IPS DF 6.9 (cell line): ENCODE measurements around the gene AASS.

ENCODE experiments used
- DNase-seq: peaks from one replicate; pipeline ENCODE4 v3.0.0-alpha.2; 2013; ENCODE audit warnings: low read depth, low spot score
- H3K27ac ChIP-seq: one replicate; pipeline ENCODE4 v1.5.1; 2013; ENCODE audit warnings: low read length, control low read depth
- H3K27me3 ChIP-seq: 2 replicates; pipeline ENCODE4 v1.6.1; 2013; ENCODE audit warnings: mild to moderate bottlenecking, low read length; ENCODE audit not compliant: control insufficient read depth, insufficient read depth
- H3K36me3 ChIP-seq: 2 replicates; pipeline ENCODE4 v1.6.1; 2013; ENCODE audit warnings: low read length; ENCODE audit not compliant: control insufficient read depth, insufficient read depth
- H3K4me1 ChIP-seq: 2 replicates; pipeline ENCODE4 v1.6.1; 2013; ENCODE audit warnings: low read length; ENCODE audit not compliant: control insufficient read depth, insufficient read depth
- H3K4me3 ChIP-seq: 2 replicates; pipeline ENCODE4 v1.5.1; 2013; ENCODE audit warnings: mild to moderate bottlenecking, low read length
- H3K9me3 ChIP-seq: 2 replicates; pipeline ENCODE4 v1.6.1; 2013; ENCODE audit warnings: low read length, inconsistent platforms; ENCODE audit not compliant: control insufficient read depth, insufficient read depth
- WGBS: extraction: QIAGEN DNeasy Blood & Tissue Kit; methylation state at CpG from one replicate; pipeline ENCODE4 v1.1.7; 2013; ENCODE audit warnings: mixed read lengths, missing lambda C conversion rate; ENCODE audit not compliant: insufficient read length, insufficient coverage; 5-methylcytosine and 5-hydroxymethylcytosine counted together

Gene AASS

DNA sequence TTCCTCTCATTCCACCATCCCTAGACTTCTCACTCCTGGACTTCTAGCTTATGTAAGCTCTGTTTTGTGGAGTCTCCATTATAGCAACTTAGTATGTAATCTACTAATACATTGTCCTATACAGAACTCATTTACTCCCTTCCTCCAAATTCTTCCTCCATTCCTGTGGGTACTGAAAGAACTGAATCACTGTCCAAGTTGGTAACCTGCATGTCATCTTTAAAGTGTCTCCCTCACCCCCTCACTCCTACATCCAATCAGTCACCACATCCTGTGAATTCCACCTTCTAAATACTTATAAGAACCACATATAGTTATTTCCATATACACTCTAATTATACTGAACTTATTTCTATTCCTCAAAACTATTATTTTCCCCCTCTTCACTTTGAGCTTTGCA is 20.3 kb downstream of the AASS start:
- Histone ChIP-seq H3K4me3 (no peak overlapping the region), H3K36me3 (peaks cover 21% of the 10 kb centered on the region; the same call in 1 of the 2 replicates), H3K27me3 (no peaks in the 10 kb centered on the region), H3K27ac (no peak overlapping the region), H3K4me1 (no peaks in the 10 kb centered on the region), H3K9me3 (no peaks in the 10 kb centered on the region)
- no peak for DNase-seq

DNA sequence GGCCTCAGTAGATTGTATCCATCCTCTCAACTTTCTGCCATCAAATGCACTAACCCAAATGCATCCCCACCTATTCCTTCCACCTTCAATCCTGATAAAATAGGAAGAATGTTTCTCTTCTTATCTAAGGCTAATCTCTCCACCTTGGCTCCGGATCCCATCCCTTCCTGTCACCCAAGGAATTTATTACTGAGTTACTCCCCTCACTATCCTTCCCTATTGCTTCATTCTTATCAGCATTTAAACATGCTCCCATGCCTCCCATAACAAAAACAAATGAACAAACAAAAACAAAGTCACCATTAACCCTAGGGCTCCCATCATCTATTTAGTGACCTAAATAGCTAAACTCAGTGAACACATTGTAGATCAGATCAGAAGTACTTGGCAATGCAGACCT is 25.3 kb downstream of the AASS start:
- WGBS, result no CpG with 5 or more reads among the region's 1 CpG
- H3K36me3 ChIP-seq, result peaks cover 31% of the 10 kb centered on the region; the same call in 1 of the 2 replicates

DNA sequence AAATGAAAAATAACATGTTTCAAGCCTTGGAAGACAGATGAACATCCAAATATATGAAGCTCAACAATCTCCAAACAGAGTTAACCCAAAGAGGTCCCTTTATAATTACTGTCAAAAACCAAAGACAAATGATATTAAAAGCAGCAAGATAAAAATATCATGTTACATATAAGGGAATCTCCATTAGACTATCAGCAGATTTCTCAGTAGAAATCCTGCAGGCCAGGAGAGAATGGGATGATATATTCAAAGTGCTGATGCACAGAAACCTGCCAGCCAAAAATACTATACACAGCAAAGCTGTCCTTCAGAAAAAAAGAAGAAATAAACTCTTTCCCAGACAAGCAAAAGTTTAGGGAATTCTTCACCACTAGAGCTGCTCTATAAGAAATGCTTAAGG is 41.0 kb downstream of the AASS start:
- Histone ChIP-seq H3K4me1 (no peaks in the 10 kb centered on the region), H3K36me3 (peaks cover 13% of the 10 kb centered on the region; the same call in 1 of the 2 replicates), H3K9me3 (no peaks in the 10 kb centered on the region), H3K27me3 (no peaks in the 10 kb centered on the region), H3K27ac (no peak overlapping the region), H3K4me3 (no peak overlapping the region)
- DNase-seq, result no peak

More for the DNA sequence above, 25.3 kb downstream of the AASS start:
- no peak for DNase-seq
- Histone ChIP-seq H3K27ac (no peak overlapping the region), H3K27me3 (no peaks in the 10 kb centered on the region; the same call in 1 of the 2 replicates), H3K4me1 (no peaks in the 10 kb centered on the region), H3K4me3 (no peak overlapping the region), H3K9me3 (no peaks in the 10 kb centered on the region)

DNA sequence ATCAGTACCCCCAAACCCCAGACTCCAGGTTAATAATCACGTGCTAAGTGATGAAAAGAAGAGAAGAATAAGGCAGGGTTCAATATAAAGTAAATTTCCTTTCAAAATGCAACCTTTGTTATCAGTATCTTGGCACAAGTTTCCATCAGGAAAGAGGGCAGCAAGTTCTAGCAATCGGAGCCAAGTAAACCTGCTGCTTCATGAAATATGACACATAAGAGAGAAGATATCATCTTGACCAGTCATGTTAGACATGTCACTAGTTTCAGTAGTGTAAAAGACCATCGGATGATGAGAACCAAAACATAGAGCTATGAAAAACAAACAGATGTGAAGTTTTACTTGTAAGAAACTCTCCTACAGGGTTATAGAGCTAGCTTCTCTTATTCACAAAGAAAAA is 44.0 kb downstream of the AASS start:
- Histone ChIP-seq H3K27me3 (no peaks in the 10 kb centered on the region), H3K9me3 (no peaks in the 10 kb centered on the region), H3K4me1 (no peaks in the 10 kb centered on the region), H3K36me3 (peaks cover 18% of the 10 kb centered on the region; the same call in 1 of the 2 replicates), H3K4me3 (no peak overlapping the region), H3K27ac (no peak overlapping the region)
- no CpG with 5 or more reads among the region's 3 CpGs for WGBS
- no peak for DNase-seq

GRCh38 chr7:122095642-122096041 is 48.4 kb downstream of the AASS start:
- WGBS, result no CpG with 5 or more reads among the region's 4 CpGs

GRCh38 chr7:122094549-122094948 is 49.5 kb downstream of the AASS start:
- peaks cover 22% of the 10 kb centered on the region; the same call in 1 of the 2 replicates for H3K36me3 ChIP-seq
- H3K27me3 ChIP-seq, result no peaks in the 10 kb centered on the region
- 0 out of 2 replicates have a peak, but pooled peaks cover 2% of the 10 kb centered on the region for H3K4me1 ChIP-seq
- H3K27ac ChIP-seq, result no peak overlapping the region
- H3K4me3 ChIP-seq, result no peak overlapping the region
- no CpG with 5 or more reads among the region's 1 CpG for WGBS
- no peak for DNase-seq
- H3K9me3 ChIP-seq, result no peaks in the 10 kb centered on the region; the same call in 1 of the 2 replicates

More at GRCh38 chr7:122095642-122096041, 48.4 kb downstream of the AASS start:
- Histone ChIP-seq H3K27ac (no peak overlapping the region), H3K9me3 (no peaks in the 10 kb centered on the region; the same call in 1 of the 2 replicates), H3K4me1 (0 out of 2 replicates have a peak, but pooled peaks cover 2% of the 10 kb centered on the region), H3K27me3 (no peaks in the 10 kb centered on the region), H3K36me3 (peaks cover 18% of the 10 kb centered on the region; the same call in 1 of the 2 replicates), H3K4me3 (no peak overlapping the region)
- DNase-seq, result no peak

GRCh38 chr7:122092964-122093797 is 50.9 kb downstream of the AASS start:
- Histone ChIP-seq H3K27me3 (no peaks in the 10 kb centered on the region), H3K27ac (no peak overlapping the region), H3K4me1 (0 out of 2 replicates have a peak, but pooled peaks cover 2% of the 10 kb centered on the region), H3K4me3 (no peak overlapping the region), H3K9me3 (no peaks in the 10 kb centered on the region; the same call in 1 of the 2 replicates), H3K36me3 (peaks cover 29% of the 10 kb centered on the region; the same call in 1 of the 2 replicates)
- WGBS, result no CpG with 5 or more reads among the region's 6 CpGs
- peak; percentile 52 for DNase-seq

DNA sequence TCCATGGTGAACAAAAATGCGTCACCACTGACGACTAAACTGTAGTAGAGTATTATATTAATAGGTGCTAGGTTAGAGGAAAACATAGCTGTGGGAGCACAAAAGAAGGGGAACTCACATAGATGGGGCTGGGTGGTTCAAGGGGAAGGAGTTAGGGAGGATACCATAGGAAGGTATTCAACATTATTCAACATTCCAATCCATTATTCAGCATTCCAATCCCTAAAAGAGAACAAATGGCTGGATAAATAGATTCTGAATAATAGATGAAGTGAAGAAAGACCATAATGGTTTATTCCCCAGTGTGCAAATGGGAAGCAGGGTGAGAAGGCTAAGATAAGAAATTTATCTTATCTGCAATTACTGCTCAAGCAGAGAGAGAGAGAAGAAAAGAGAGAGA is 61.4 kb downstream of the AASS start:
- Histone ChIP-seq H3K4me3 (no peak overlapping the region), H3K27me3 (no peaks in the 10 kb centered on the region), H3K36me3 (peaks cover 26% of the 10 kb centered on the region; the same call in 1 of the 2 replicates), H3K9me3 (no peaks in the 10 kb centered on the region), H3K4me1 (peaks cover 2% of the 10 kb centered on the region; the same call in 1 of the 2 replicates), H3K27ac (no peak overlapping the region)
- no peak for DNase-seq
- WGBS, result no CpG with 5 or more reads among the region's 2 CpGs

DNA sequence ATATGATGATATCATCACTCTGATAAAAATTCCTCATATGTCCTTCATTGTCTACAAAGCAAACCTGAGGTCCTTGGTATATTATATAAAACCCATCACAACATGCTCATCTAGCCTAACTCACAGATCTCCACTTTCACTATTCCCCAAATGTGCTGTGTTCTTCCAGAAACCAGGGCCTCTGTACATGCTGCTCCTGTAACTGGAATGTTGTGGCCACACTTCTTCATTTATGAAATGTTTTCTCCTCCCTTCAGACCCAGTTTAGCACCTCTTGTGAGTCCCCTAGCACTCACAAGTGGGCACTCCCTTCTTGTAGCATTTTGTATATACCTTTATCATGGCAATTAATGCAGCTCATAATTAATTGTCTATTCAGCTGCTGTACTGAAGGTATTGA is 61.9 kb downstream of the AASS start:
- no peaks in the 10 kb centered on the region for H3K27me3 ChIP-seq
- peaks cover 2% of the 10 kb centered on the region; the same call in 1 of the 2 replicates for H3K4me1 ChIP-seq
- peaks cover 30% of the 10 kb centered on the region; the same call in 1 of the 2 replicates for H3K36me3 ChIP-seq
- H3K4me3 ChIP-seq, result no peak overlapping the region
- H3K27ac ChIP-seq, result no peak overlapping the region
- no peak for DNase-seq
- H3K9me3 ChIP-seq, result no peaks in the 10 kb centered on the region

- H3K9me3 ChIP-seq, result no peaks in the 10 kb centered on the region
- no peak for DNase-seq
- no peaks in the 10 kb centered on the region for H3K27me3 ChIP-seq
- no peak overlapping the region for H3K27ac ChIP-seq
- H3K36me3 ChIP-seq, result peaks cover 7% of the 10 kb centered on the region; the same call in 1 of the 2 replicates
- 100% methylated on average over 1 of the region's 3 CpGs for WGBS
- H3K4me3 ChIP-seq, result no peak overlapping the region
- no peaks in the 10 kb centered on the region for H3K4me1 ChIP-seq
Observed at GRCh38 chr7:122073635-122074034, 70.4 kb downstream of the AASS start.
